Nephron (organoid): ENCODE data around the gene PLCB1.

Source experiments
- H3K27ac Mint-ChIP-seq, 3 experiments: 2 replicates each; pipeline ENCODE4 v1.8.0; 2020; ENCODE audit warnings: mixed read lengths in 3 of 3, mild to moderate bottlenecking in 2 of 3, moderate library complexity in 1 of 3
- H3K27me3 Mint-ChIP-seq: 2 replicates; pipeline ENCODE4 v1.8.0; 2021; ENCODE audit warnings: low read depth, mild to moderate bottlenecking, moderate library complexity, mixed read lengths
- H3K36me3 Mint-ChIP-seq: 2 replicates; pipeline ENCODE4 v1.8.0; 2020; ENCODE audit warnings: low read depth, mixed read lengths
- H3K4me1 Mint-ChIP-seq: 2 replicates; pipeline ENCODE4 v1.8.0; 2020; ENCODE audit warnings: mixed read lengths
- H3K4me3 Mint-ChIP-seq, 3 experiments: 2 replicates each; pipeline ENCODE4 v1.8.0; 2020; ENCODE audit warnings: mild to moderate bottlenecking in 3 of 3, mixed read lengths in 3 of 3, moderate library complexity in 2 of 3
- H3K9me3 Mint-ChIP-seq: 2 replicates; pipeline ENCODE4 v1.8.0; 2020; ENCODE audit warnings: mixed read lengths
- CTCF ChIP-seq, 3 experiments: fragments of 200-600 bp; sonication (generic); IDR thresholded peaks; one replicate each; pipeline ENCODE4 v1.5.0; 2021; ENCODE audit warnings: antibody characterized with exemption in 3 of 3; ENCODE audit not compliant: unreplicated experiment in 3 of 3

Gene PLCB1

GRCh38 chr20:8706961-8707700 lies 575.1 kb downstream of the PLCB1 start:
- H3K27me3 Mint-ChIP-seq, result no peaks in the 10 kb centered on the region
- no peaks in the 10 kb centered on the region for H3K4me1 Mint-ChIP-seq
- H3K9me3 Mint-ChIP-seq, result no peaks in the 10 kb centered on the region
- no peak for TF ChIP-seq CTCF (IDR thresholded peaks at IDR 0.05; ENCODE audit: unreplicated experiment in 3 of 3)
- no peak overlapping the region for H3K27ac Mint-ChIP-seq
- no peak overlapping the region for H3K4me3 Mint-ChIP-seq
- peaks cover 30% of the 10 kb centered on the region for H3K36me3 Mint-ChIP-seq

- H3K36me3 Mint-ChIP-seq, result peaks cover 30% of the 10 kb centered on the region
- H3K9me3 Mint-ChIP-seq, result no peaks in the 10 kb centered on the region
- TF ChIP-seq CTCF (IDR thresholded peaks at IDR 0.05; ENCODE audit: unreplicated experiment in 3 of 3), result no peak
- H3K27me3 Mint-ChIP-seq, result no peaks in the 10 kb centered on the region
- no peaks in the 10 kb centered on the region for H3K4me1 Mint-ChIP-seq
- H3K27ac Mint-ChIP-seq, result no peak overlapping the region
- H3K4me3 Mint-ChIP-seq, result no peak overlapping the region
Observed at GRCh38 chr20:8709627-8710026, 577.6 kb downstream of the PLCB1 start.

GRCh38 chr20:8711501-8711900 lies 579.4 kb downstream of the PLCB1 start:
- Mint-ChIP-seq H3K27ac (no peak overlapping the region), H3K4me1 (no peaks in the 10 kb centered on the region), H3K9me3 (no peaks in the 10 kb centered on the region), H3K4me3 (no peak overlapping the region), H3K27me3 (no peaks in the 10 kb centered on the region), H3K36me3 (peaks cover 27% of the 10 kb centered on the region)
- TF ChIP-seq CTCF (IDR thresholded peaks at IDR 0.05; ENCODE audit: unreplicated experiment in 3 of 3), result no peak

GRCh38 chr20:8714206-8714605 lies 582.1 kb downstream of the PLCB1 start:
- peaks cover 38% of the 10 kb centered on the region for H3K36me3 Mint-ChIP-seq
- H3K4me1 Mint-ChIP-seq, result no peaks in the 10 kb centered on the region
- no peak for TF ChIP-seq CTCF (IDR thresholded peaks at IDR 0.05; ENCODE audit: unreplicated experiment in 3 of 3)
- no peak overlapping the region for H3K4me3 Mint-ChIP-seq
- no peak overlapping the region for H3K27ac Mint-ChIP-seq
- no peaks in the 10 kb centered on the region for H3K9me3 Mint-ChIP-seq
- H3K27me3 Mint-ChIP-seq, result no peaks in the 10 kb centered on the region

GRCh38 chr20:8718279-8718678 lies 586.2 kb downstream of the PLCB1 start:
- no peaks in the 10 kb centered on the region for H3K27me3 Mint-ChIP-seq
- H3K9me3 Mint-ChIP-seq, result no peaks in the 10 kb centered on the region
- H3K4me1 Mint-ChIP-seq, result no peaks in the 10 kb centered on the region
- no peak overlapping the region for H3K4me3 Mint-ChIP-seq
- no peak for TF ChIP-seq CTCF (IDR thresholded peaks at IDR 0.05; ENCODE audit: unreplicated experiment in 3 of 3)
- H3K27ac Mint-ChIP-seq, result no peak overlapping the region
- H3K36me3 Mint-ChIP-seq, result peaks cover 22% of the 10 kb centered on the region

GRCh38 chr20:8720089-8720488 lies 588.0 kb downstream of the PLCB1 start:
- no peaks in the 10 kb centered on the region for H3K4me1 Mint-ChIP-seq
- no peak for TF ChIP-seq CTCF (IDR thresholded peaks at IDR 0.05; ENCODE audit: unreplicated experiment in 3 of 3)
- no peaks in the 10 kb centered on the region for H3K27me3 Mint-ChIP-seq
- H3K36me3 Mint-ChIP-seq, result peaks cover 19% of the 10 kb centered on the region
- no peaks in the 10 kb centered on the region for H3K9me3 Mint-ChIP-seq
- H3K4me3 Mint-ChIP-seq, result no peak overlapping the region
- H3K27ac Mint-ChIP-seq, result peak overlapping the region in 2 of 3 experiments; percentile 33 to 34
